Measurements from ENCODE around the gene SLC34A1. TPM values are rescaled to one million over a fixed set of nuclear protein-coding genes. Genes with fewer than 3 reads are reported as not detected.

The SLC34A1 gene
- total RNA-seq, 6 experiments from 2014 or later, result 0.12 to 5.3 (median 1.6) TPM; not detected in 1

DNA sequence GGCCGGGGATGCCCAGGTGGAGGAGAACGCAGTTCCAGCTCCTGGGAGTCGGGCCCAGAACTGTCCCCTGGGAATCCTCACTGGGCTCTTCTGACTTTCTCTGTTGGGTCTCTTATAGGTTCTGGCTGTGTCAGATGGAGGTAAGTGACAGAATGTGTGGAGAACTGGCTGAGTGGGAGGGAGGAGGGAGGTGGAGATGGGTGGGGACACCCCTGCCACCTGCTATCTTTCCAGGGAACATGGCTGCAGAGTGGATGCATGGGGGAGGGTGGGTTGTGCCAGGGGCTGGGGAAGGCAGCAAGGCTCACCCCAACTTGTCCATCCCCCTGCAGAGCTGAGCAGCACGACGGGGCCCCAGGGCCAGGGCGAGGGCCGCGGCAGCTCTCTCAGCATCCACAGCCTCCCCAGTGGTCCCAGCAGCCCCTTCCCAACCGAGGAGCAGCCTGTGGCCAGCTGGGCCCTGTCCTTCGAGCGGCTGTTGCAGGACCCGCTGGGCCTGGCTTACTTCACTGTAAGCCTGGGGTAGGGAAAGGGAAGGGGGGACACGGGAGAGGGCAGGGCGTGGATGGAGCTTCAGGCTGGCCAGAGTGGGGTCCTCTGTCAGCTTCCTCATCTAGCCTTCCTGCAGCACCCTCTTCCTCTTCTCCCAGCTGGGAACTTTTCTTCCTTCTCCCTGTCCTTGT lies 18.2 kb upstream of the SLC34A1 start:
- H3K9me3 ChIP-seq, result no peaks in the 10 kb centered on the region
- intact Hi-C loops (cut with DNase I), result no loop called here
- TF ChIP-seq, protein P1, sequence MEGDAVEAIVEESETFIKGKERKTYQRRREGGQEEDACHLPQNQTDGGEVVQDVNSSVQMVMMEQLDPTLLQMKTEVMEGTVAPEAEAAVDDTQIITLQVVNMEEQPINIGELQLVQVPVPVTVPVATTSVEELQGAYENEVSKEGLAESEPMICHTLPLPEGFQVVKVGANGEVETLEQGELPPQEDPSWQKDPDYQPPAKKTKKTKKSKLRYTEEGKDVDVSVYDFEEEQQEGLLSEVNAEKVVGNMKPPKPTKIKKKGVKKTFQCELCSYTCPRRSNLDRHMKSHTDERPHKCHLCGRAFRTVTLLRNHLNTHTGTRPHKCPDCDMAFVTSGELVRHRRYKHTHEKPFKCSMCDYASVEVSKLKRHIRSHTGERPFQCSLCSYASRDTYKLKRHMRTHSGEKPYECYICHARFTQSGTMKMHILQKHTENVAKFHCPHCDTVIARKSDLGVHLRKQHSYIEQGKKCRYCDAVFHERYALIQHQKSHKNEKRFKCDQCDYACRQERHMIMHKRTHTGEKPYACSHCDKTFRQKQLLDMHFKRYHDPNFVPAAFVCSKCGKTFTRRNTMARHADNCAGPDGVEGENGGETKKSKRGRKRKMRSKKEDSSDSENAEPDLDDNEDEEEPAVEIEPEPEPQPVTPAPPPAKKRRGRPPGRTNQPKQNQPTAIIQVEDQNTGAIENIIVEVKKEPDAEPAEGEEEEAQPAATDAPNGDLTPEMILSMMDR (IDR thresholded peaks at IDR 0.05), result no peak
- TF ChIP-seq POLR2A (IDR thresholded peaks at IDR 0.05), result no peak
- DNase-seq, result peak in 1 of 3 donors; percentile 53
- H3K4me1 ChIP-seq, result peaks cover 0 to 66% (median 31%) of the 10 kb centered on the region in 4 donors
- 86% methylated on average over 5 of the region's 14 CpGs for WGBS (ENCODE audit: insufficient coverage, low coverage, low lambda C conversion rate, missing lambda C conversion rate)
- H3K36me3 ChIP-seq, result no peaks in the 10 kb centered on the region
- no peaks in the 10 kb centered on the region for H3K27me3 ChIP-seq
- peak overlapping the region; percentile 71 to 93 (median 93) for H3K27ac ChIP-seq
- no peak for ATAC-seq
- H3K4me3 ChIP-seq, result no peak overlapping the region

DNA sequence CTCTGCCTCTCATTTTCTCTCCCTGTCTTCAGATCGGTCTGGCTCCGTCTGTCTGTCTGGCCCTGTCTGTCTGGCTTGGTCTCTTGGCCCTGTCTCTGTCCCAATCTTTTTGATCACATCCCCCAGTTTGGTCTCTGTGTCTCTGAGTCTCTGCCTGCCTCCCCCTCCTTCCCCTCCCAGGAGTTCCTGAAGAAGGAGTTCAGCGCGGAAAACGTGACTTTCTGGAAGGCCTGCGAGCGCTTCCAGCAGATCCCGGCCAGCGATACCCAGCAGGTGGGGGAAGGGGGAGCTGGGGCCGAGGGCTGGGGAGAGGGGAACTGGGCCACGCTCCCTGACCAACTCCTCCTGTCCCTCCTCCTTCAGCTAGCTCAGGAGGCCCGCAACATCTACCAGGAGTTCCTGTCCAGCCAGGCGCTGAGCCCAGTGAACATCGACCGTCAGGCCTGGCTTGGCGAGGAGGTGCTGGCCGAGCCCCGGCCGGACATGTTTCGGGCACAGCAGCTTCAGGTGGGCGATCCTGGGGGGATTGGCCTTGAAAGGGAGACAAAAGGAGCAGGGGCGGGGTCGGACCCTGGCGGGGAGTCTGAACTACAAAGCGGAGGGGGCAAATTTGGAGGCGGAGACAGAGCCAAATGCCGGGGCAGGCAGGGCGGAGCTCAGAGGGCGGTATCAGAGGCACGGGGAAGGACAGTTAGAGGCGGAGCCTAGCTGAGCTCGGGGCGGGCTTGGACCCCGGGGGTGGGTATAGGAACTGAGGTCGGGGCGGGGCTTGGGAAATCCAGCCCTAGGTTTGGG lies 17.5 kb upstream of the SLC34A1 start:
- H3K27ac ChIP-seq, result peak overlapping the region; percentile 71 to 93 (median 93)
- peak; percentile 69 to 81 (median 72) for ATAC-seq
- peak; percentile 94 to 97 (median 96) for DNase-seq
- peak overlapping the region; percentile 37 to 65 (median 50) for H3K4me3 ChIP-seq
- WGBS (ENCODE audit: insufficient coverage, low coverage, low lambda C conversion rate, missing lambda C conversion rate), result 14% methylated on average over 25 of the region's 36 CpGs
- no peaks in the 10 kb centered on the region for H3K27me3 ChIP-seq
- peaks cover 0 to 71% (median 27%) of the 10 kb centered on the region in 4 donors for H3K4me1 ChIP-seq
- TF ChIP-seq, protein P1 (IDR thresholded peaks at IDR 0.05), result no peak
- peak; percentile 71 for TF ChIP-seq POLR2A (IDR thresholded peaks at IDR 0.05)
- H3K9me3 ChIP-seq, result no peaks in the 10 kb centered on the region
- intact Hi-C loops (cut with DNase I), result no loop called here
- no peaks in the 10 kb centered on the region for H3K36me3 ChIP-seq

DNA sequence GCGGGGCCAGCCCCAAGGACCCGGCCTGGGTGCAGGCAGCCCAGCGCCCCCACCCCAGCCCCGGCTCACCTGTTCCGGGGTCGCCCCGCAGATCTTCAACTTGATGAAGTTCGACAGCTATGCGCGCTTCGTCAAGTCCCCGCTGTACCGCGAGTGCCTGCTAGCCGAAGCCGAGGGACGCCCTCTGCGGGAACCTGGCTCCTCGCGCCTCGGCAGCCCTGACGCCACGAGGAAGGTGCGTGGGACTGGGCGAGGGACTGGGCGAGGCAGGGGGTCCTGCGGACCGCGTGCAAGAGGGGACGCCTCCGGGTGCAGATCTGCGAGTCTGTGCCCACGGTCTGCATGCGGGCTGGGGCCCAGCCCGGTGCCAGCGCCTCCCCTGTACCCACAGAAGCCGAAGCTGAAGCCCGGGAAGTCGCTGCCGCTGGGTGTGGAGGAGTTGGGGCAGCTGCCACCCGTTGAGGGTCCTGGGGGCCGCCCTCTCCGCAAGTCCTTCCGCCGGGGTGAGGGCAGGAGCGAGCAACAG lies 16.8 kb upstream of the SLC34A1 start:
- WGBS (ENCODE audit: insufficient coverage, low coverage, low lambda C conversion rate, missing lambda C conversion rate), result 22% methylated on average over 29 of the region's 46 CpGs
- TF ChIP-seq POLR2A (IDR thresholded peaks at IDR 0.05), result no peak
- TF ChIP-seq, protein P1 (IDR thresholded peaks at IDR 0.05), result peak in 1 of 4 donors; percentile 21
- Histone ChIP-seq H3K36me3 (no peaks in the 10 kb centered on the region), H3K27ac (peak overlapping the region; percentile 71 to 93 (median 93)), H3K4me3 (peak overlapping the region; percentile 37 to 65 (median 50)), H3K27me3 (no peaks in the 10 kb centered on the region), H3K4me1 (peaks cover 0 to 71% (median 27%) of the 10 kb centered on the region in 4 donors), H3K9me3 (no peaks in the 10 kb centered on the region)
- ATAC-seq, result peak in 1 of 4 donors; percentile 1
- intact Hi-C loops (cut with DNase I), result no loop called here
- no peak for DNase-seq

DNA sequence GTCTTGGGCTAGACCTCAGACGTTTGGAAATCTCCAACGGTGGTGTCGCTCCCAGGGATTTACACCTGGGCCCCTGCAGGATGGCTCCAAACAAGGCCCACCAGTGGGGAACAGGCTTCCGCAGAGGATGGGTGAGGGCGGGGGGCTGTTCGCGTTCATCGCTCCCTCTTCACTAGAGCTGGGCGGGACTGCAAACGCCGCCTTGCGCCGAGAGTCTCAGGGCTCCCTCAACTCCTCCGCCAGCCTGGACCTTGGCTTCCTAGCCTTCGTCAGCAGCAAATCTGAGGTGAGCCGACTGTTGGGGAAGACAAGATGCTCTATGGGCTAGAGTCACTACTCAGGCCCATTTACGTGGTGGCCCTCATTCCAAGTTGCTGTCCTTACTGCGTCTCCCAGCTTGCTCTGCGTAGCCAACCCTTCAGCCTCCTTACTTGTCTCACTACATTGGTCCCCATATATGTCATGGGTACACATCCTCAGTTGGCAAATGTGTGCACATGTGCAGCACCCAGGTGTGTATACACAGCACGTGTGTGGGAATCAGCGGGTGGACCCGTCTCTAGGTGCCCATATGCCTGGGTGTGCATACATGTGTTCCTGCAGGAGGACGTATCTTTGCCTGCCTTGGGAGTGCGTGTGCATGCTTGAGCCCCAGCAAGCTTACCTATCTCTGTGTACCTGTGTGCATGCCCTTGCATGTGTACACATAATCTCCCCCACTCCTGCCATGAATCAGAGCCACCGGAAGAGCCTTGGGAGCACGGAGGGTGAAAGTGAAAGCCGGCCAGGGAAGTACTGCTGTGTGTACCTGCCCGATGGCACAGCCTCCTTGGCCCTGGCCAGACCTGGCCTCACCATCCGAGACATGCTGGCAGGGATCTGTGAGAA lies 16.0 kb upstream of the SLC34A1 start:
- no peaks in the 10 kb centered on the region for H3K27me3 ChIP-seq
- intact Hi-C loops (cut with DNase I), result no loop called here
- H3K4me1 ChIP-seq, result peaks cover 0 to 72% (median 31%) of the 10 kb centered on the region in 4 donors
- DNase-seq (peak in 2 of 3 donors; percentile 61 to 64), ATAC-seq (peak in 1 of 4 donors; percentile 19)
- H3K36me3 ChIP-seq, result no peaks in the 10 kb centered on the region
- H3K4me3 ChIP-seq, result peak overlapping the region in 1 of 3 donors; percentile 65
- WGBS (ENCODE audit: insufficient coverage, low coverage, low lambda C conversion rate, missing lambda C conversion rate), result 79% methylated on average over 12 of the region's 29 CpGs
- TF ChIP-seq, protein P1 (IDR thresholded peaks at IDR 0.05), result no peak
- no peak for TF ChIP-seq POLR2A (IDR thresholded peaks at IDR 0.05)
- peak overlapping the region in 1 of 3 donors; percentile 93 for H3K27ac ChIP-seq
- no peaks in the 10 kb centered on the region for H3K9me3 ChIP-seq
